Measurements from ENCODE around the gene ADGRG3. TPM values are rescaled to one million over a fixed set of nuclear protein-coding genes. Genes with fewer than 3 reads are reported as not detected.
"Not testable (repeated sequence)": the region's sequence is repeated elsewhere in the genome, so short reads cannot be mapped to it uniquely, and the experiment has no call there.

ADGRG3 gene
- total and polyA plus RNA-seq, 9 donors = 0.04 to 1.1 (median 0.21) TPM

DNA sequence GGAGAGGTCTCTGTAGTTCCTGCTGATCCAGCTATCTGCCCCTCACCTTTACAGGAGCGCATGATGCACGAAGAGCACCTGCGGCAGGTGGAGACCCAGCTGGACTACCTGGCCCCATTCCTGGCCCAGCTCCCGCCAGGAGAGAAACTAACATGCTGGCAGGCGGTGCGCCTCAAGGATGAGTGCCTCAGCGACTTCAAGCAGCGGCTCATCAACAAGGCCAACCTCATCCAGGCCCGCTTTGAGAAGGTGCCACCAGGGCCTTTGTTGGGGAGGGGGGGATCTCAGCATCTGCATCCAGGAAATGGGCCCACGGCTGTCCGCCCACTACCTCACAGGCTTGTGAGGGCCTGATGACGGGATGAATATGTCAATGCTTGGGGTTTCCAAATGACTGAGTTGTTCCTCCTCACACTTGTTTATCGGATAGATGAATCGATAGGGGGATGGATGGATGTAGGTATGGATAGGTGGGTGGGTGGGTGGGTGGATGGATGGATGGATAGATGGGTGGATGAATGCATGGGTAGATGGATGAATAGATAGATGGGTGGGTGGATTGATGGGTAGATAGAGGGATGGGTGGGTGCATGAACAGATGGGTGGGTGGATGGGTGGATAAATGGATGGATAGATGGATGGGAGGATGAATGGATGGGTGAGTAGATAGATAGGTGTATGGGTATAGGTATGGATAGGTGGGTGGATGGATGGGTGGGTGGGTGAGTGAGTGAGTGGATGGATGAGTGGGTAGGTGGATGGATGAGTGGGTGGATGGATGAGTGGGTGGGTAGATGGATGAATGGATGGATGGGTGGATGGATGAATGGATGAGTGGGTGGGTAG lies 60.5 kb downstream of the ADGRG3 start:
- no peak for DNase-seq
- Histone ChIP-seq H3K27me3 (ENCODE audit: control insufficient read depth, insufficient read depth, low read length) (no peaks in the 10 kb centered on the region), H3K36me3 (ENCODE audit: control insufficient read depth, insufficient read depth, low read length) (no peaks in the 10 kb centered on the region), H3K27ac (ENCODE audit: low read length) (no peak overlapping the region), H3K9me3 (replicated peaks; ENCODE audit: control insufficient read depth, low read depth, low read length) (no peaks in the 10 kb centered on the region), H3K4me1 (ENCODE audit: control insufficient read depth, insufficient read depth, low read length) (no peaks in the 10 kb centered on the region), H3K4me3 (ENCODE audit: low read length) (no peak overlapping the region)
- 96% methylated on average over 12 of the region's 14 CpGs for WGBS (ENCODE audit: insufficient coverage)

DNA sequence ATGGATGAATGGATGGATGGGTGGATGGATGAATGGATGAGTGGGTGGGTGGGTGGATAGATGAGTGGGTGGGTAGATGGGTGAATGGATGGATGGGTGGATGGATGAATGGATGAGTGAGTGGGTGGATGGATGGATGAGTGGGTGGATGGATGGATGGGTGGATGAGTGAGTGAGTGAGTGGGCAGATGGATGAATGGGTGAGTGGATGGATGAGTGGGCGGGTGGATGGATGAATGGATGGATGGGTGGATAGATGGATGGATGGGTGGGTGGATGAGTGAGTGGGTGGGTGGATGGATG lies 61.0 kb downstream of the ADGRG3 start:
- no peak overlapping the region for H3K27ac ChIP-seq (ENCODE audit: low read length)
- H3K27me3 ChIP-seq (ENCODE audit: control insufficient read depth, insufficient read depth, low read length) = no peaks in the 10 kb centered on the region
- no peaks in the 10 kb centered on the region for H3K36me3 ChIP-seq (ENCODE audit: control insufficient read depth, insufficient read depth, low read length)
- WGBS (ENCODE audit: insufficient coverage) = 100% methylated on average over 1 of the region's 1 CpG
- DNase-seq = no peak
- no peaks in the 10 kb centered on the region for H3K4me1 ChIP-seq (ENCODE audit: control insufficient read depth, insufficient read depth, low read length)
- no peak overlapping the region for H3K4me3 ChIP-seq (ENCODE audit: low read length)
- H3K9me3 ChIP-seq (replicated peaks; ENCODE audit: control insufficient read depth, low read depth, low read length) = no peaks in the 10 kb centered on the region

DNA sequence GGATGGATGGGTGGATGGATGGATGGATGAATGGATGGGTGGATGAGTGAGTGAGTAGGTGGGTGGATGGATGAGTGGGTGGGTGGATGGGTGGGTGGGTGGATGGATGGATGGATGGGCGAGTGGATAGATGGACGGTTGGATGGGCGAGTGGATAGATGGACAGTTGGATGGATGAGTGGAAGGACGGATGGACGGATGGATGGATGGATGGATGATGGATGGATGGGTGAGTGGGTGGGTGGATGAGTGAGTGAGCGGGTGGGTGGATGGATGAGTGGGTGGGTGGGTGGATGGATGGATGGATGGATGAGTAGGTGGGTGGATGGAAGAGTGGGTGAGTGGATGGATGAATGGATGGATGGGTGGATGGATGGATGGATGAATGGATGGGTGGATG lies 61.7 kb downstream of the ADGRG3 start:
- not testable (repeated sequence) for DNase-seq; H3K36me3 ChIP-seq (ENCODE audit: control insufficient read depth, insufficient read depth, low read length); H3K27ac ChIP-seq (ENCODE audit: low read length); H3K27me3 ChIP-seq (ENCODE audit: control insufficient read depth, insufficient read depth, low read length); H3K4me1 ChIP-seq (ENCODE audit: control insufficient read depth, insufficient read depth, low read length); H3K4me3 ChIP-seq (ENCODE audit: low read length); H3K9me3 ChIP-seq (replicated peaks; ENCODE audit: control insufficient read depth, low read depth, low read length)
- WGBS (ENCODE audit: insufficient coverage) = 88% methylated on average over 6 of the region's 6 CpGs

DNA sequence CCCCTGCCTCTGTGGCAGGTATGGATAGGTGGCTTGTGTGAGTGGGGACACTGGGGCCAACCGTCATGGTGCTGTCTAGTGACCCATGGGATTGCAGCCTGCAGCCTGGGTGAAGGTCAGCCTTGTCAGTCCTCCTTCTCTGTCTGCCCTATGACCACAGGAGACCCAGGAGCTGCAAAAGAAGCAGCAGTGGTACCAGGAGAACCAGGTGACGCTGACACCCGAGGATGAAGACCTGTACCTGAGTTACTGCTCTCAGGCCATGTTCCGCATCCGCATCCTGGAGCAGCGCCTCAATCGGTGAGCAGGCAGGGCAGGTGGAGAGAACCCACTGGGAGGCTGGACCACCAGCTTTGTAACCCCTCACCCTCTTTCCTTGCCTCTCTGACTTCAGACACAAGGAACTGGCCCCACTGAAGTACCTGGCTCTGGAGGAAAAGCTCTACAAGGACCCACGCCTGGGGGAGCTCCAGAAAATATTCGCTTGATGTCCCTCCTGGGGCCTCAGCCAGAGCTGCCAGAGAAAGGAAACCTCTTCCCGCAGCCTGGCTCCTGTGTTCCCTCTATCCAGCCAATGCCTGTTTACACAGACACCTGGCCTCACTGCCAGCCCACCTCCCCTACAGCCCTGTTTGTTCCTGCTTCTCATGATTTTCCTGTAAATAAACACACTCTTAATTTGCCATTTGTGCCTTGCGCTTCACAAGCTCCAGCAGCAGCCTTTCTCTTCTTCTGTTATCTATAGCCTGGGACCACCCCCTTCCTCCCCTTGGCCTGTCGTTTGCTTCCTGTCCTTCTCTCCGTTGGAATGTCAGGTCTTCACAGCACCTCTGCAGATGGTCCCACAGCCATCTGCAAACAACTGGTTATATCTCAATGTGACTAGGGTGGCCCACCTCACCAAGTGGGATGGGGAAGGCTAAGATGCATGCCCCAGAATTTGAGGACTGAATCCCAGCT lies 62.9 kb downstream of the ADGRG3 start:
- Histone ChIP-seq H3K36me3 (ENCODE audit: control insufficient read depth, insufficient read depth, low read length) (no peaks in the 10 kb centered on the region), H3K27me3 (ENCODE audit: control insufficient read depth, insufficient read depth, low read length) (no peaks in the 10 kb centered on the region), H3K4me3 (ENCODE audit: low read length) (no peak overlapping the region), H3K27ac (ENCODE audit: low read length) (no peak overlapping the region), H3K4me1 (ENCODE audit: control insufficient read depth, insufficient read depth, low read length) (peaks cover 9% of the 10 kb centered on the region), H3K9me3 (replicated peaks; ENCODE audit: control insufficient read depth, low read depth, low read length) (no peaks in the 10 kb centered on the region)
- WGBS (ENCODE audit: insufficient coverage) = 64% methylated on average over 11 of the region's 13 CpGs
- no peak for DNase-seq

DNA sequence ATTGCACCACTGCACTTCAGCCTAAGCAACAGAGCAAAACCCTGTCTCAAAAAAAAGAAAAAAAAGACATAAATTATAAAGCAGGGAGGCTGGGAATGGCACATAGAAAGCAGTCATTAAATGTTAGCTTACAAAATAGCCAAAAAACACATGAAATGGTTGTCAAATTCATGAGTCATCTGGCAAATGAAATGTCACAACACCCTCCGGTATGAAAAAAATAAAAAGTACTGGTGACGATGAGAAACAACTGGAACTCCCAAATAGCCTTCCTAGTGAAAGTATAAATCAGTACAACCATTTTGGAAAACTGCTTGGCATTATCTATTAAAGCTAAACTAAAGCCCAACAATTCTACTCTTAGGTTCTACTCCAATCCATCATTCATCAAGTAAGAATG lies 63.9 kb downstream of the ADGRG3 start:
- 100% methylated on average over 1 of the region's 2 CpGs for WGBS (ENCODE audit: insufficient coverage)
- no peak for DNase-seq
- Histone ChIP-seq H3K36me3 (ENCODE audit: control insufficient read depth, insufficient read depth, low read length) (peaks cover under 1% of the 10 kb centered on the region), H3K27me3 (ENCODE audit: control insufficient read depth, insufficient read depth, low read length) (no peaks in the 10 kb centered on the region), H3K9me3 (replicated peaks; ENCODE audit: control insufficient read depth, low read depth, low read length) (no peaks in the 10 kb centered on the region), H3K4me3 (ENCODE audit: low read length) (no peak overlapping the region), H3K4me1 (ENCODE audit: control insufficient read depth, insufficient read depth, low read length) (peaks cover 19% of the 10 kb centered on the region), H3K27ac (ENCODE audit: low read length) (no peak overlapping the region)

DNA sequence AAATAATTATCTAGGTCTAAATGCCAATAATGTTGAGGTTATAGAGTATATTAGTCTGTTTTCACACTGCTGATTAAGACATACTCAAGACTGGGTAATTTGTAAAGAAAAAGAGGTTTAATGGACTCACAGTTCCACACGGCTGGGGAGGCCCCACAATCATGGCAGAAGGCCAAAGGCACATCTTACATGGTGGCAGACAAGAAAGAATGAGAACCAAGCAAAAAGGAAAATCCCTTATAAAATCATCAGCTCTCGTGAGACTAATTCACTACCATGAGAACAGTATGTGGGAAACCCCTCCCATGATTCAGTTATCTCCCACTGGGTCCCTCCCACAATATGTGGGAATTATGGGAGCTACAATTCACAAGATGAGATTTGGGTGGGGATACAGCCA lies 64.6 kb downstream of the ADGRG3 start:
- DNase-seq = no peak
- WGBS (ENCODE audit: insufficient coverage) = no CpG with 5 or more reads among the region's 2 CpGs
- Histone ChIP-seq H3K9me3 (replicated peaks; ENCODE audit: control insufficient read depth, low read depth, low read length) (no peaks in the 10 kb centered on the region), H3K4me1 (ENCODE audit: control insufficient read depth, insufficient read depth, low read length) (peaks cover 24% of the 10 kb centered on the region), H3K27me3 (ENCODE audit: control insufficient read depth, insufficient read depth, low read length) (no peaks in the 10 kb centered on the region), H3K27ac (ENCODE audit: low read length) (no peak overlapping the region), H3K36me3 (ENCODE audit: control insufficient read depth, insufficient read depth, low read length) (peaks cover 7% of the 10 kb centered on the region), H3K4me3 (ENCODE audit: low read length) (no peak overlapping the region)

DNA sequence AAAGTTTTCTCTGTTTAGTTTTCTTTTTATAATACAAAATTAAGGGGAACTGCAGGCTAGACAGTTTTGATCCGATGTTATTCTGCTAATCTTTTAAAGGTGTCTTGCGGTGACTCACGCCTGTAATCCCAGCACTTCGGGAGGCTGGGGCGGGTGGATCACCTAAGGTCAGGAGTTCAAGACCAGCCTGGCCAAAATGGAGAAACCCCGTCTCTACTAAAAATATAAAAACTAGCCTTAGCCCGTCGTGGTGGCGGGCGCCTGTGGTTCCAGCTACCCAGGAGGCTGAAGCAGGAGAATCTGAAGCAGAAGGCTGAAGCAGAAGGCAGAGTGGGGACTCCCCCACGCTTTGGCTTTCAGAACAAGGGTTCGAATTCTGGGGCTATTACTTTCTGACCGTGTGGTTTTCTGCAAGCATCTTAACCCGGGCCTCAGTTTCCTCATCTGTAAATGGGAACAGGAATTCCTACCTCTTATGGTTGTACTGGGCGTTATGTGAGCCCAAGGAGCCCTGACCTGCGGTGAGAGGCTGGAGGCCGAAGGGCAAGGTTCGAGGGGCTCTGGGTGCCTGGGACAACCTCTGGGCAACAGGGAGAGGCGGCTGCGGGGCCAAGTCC lies 66.3 kb downstream of the ADGRG3 start:
- Histone ChIP-seq H3K36me3 (ENCODE audit: control insufficient read depth, insufficient read depth, low read length) (peaks cover 17% of the 10 kb centered on the region), H3K4me3 (ENCODE audit: low read length) (peak overlapping the region; percentile 71), H3K27ac (ENCODE audit: low read length) (peak overlapping the region; percentile 92), H3K4me1 (ENCODE audit: control insufficient read depth, insufficient read depth, low read length) (peaks cover 27% of the 10 kb centered on the region), H3K9me3 (replicated peaks; ENCODE audit: control insufficient read depth, low read depth, low read length) (no peaks in the 10 kb centered on the region), H3K27me3 (ENCODE audit: control insufficient read depth, insufficient read depth, low read length) (no peaks in the 10 kb centered on the region)
- no peak for DNase-seq
- WGBS (ENCODE audit: insufficient coverage) = 40% methylated on average over 10 of the region's 20 CpGs

DNA sequence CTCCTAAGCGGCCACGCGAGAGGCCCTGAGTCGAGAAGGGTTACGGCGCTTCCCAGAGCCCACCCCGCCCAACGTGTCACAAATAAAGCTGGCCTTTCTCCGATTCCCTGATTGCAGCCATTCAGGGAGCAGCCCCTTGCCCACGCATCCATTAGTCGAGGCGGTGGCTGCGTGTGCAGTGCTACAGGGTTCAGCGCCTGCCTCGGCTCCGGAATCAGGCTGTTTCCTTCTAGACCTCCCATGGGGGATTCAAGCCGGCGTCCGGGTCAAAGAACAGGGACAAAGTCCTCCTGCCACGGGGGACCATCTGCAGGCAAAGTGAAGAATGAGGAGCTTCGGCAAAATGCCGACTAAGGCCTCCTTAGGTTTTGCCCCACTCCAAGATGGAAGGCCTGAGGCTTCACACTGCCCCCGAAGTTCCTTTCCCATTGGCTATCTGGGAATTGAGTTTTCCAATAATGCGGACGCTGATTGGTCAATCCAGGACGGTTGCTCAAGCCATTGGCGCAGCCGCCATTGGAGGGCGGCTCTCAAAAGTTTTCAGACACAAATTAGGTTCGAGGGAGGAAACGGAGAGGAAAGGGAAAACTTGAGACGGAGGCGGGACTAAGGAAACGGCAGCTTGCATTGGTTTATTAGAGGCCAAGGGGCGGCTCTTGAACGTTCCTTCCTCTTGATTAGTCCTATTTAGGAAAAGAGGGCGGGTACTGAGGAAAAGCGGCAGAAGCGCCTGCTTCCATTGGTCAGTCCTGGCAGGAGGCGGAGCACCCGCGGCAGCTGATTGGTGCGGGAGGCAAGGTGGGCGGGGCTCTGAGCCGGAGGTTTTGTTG lies 67.0 kb downstream of the ADGRG3 start:
- H3K27me3 ChIP-seq (ENCODE audit: control insufficient read depth, insufficient read depth, low read length) = no peaks in the 10 kb centered on the region
- H3K4me1 ChIP-seq (ENCODE audit: control insufficient read depth, insufficient read depth, low read length) = peaks cover 34% of the 10 kb centered on the region
- H3K36me3 ChIP-seq (ENCODE audit: control insufficient read depth, insufficient read depth, low read length) = peaks cover 23% of the 10 kb centered on the region
- under 1% methylated on average over 40 of the region's 45 CpGs for WGBS (ENCODE audit: insufficient coverage)
- peak; percentile 100 for DNase-seq
- peak overlapping the region; percentile 82 for H3K4me3 ChIP-seq (ENCODE audit: low read length)
- peak overlapping the region; percentile 95 for H3K27ac ChIP-seq (ENCODE audit: low read length)
- H3K9me3 ChIP-seq (replicated peaks; ENCODE audit: control insufficient read depth, low read depth, low read length) = no peaks in the 10 kb centered on the region

DNA sequence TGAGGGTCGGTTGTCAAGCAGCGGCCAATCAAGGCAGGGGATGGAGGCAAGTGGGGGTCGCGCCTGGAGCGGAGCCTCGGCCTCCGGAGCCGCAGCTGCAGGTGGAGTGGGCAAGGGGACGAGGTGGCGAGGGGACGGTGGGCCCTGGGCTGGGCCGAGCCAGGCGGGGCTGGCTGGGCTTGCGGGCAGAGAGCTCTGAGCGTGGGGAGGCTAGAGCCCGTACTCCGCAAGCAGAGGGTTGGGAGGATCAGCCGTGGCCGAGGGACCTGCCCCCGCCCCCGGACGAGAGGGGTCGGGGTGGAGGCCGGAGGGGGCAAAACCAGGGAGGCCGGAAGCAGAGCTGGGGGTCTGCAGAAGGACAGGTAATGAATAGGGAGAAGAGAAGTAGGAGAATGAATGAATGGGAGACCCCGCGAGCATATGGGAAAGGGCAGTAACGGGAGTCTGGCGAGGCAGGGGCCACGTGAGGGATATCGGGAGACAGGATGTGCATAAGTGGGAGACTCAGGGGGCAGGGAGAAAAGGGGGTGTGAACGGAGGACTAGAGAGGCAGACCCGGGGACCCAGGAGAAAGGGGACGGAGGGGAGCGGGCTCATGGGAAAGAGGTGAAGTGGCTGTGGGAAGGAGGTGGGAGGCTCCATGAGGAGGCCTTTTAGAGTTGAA lies 67.8 kb downstream of the ADGRG3 start, which contains the start of gene KATNB1:
KATNB1 (plus strand) TSS at position 16 of the 664 bp plus-strand sequence. CDS start 1,474 bp downstream, outside the sequence.
- under 1% methylated on average over 35 of the region's 35 CpGs for WGBS (ENCODE audit: insufficient coverage)
- Histone ChIP-seq H3K4me3 (ENCODE audit: low read length) (peak within 1 kb of the TSS; percentile 82), H3K27ac (ENCODE audit: low read length) (peak within 1 kb of the TSS; percentile 95), H3K36me3 (ENCODE audit: control insufficient read depth, insufficient read depth, low read length) (peaks cover 24% of the 10 kb centered on the region), H3K4me1 (ENCODE audit: control insufficient read depth, insufficient read depth, low read length) (peaks cover 41% of the 10 kb centered on the region), H3K9me3 (replicated peaks; ENCODE audit: control insufficient read depth, low read depth, low read length) (no peaks in the 10 kb centered on the region), H3K27me3 (ENCODE audit: control insufficient read depth, insufficient read depth, low read length) (no peaks in the 10 kb centered on the region)
- peak; percentile 57 for DNase-seq
